ENCODE measurements around the gene MROH2B.

DNA sequence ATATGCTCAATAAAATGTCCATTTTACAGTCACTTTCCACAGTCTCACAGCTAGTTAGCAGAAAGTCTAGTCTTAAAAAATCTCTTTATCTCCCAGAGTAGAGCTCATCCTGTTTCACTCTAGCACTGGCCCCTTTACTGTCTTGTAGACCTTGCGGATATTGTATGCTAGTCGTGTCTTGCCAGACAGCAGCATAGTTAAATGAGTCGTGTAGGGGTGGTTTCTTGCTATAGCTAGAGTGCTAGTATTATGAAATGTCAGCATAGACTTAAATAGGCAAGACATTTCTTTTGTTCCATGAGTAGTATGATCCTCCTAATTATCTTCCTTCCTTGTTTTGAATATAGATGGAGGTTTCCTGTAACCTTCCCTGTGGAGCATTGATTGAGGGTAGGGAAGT, 84.5 kb downstream of the MROH2B start:
- TF ChIP-seq, protein P1, sequence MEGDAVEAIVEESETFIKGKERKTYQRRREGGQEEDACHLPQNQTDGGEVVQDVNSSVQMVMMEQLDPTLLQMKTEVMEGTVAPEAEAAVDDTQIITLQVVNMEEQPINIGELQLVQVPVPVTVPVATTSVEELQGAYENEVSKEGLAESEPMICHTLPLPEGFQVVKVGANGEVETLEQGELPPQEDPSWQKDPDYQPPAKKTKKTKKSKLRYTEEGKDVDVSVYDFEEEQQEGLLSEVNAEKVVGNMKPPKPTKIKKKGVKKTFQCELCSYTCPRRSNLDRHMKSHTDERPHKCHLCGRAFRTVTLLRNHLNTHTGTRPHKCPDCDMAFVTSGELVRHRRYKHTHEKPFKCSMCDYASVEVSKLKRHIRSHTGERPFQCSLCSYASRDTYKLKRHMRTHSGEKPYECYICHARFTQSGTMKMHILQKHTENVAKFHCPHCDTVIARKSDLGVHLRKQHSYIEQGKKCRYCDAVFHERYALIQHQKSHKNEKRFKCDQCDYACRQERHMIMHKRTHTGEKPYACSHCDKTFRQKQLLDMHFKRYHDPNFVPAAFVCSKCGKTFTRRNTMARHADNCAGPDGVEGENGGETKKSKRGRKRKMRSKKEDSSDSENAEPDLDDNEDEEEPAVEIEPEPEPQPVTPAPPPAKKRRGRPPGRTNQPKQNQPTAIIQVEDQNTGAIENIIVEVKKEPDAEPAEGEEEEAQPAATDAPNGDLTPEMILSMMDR (IDR thresholded peaks at IDR 0.05), result no peak
- TF ChIP-seq POLR2A (IDR thresholded peaks at IDR 0.05), result no peak
